Activated naive CD4-positive, alpha-beta T cell treated with anti-CD3 and anti-CD28 coated beads, Interleukin-2, amount 50 U/mL, for 24 hours (primary cell): ENCODE measurements around the gene EFS.

Experiments used
- H3K27ac Mint-ChIP-seq: one replicate; pipeline ENCODE4 v1.8.0; 2021; ENCODE audit warnings: mild to moderate bottlenecking, mixed read lengths
- H3K27me3 Mint-ChIP-seq: one replicate; pipeline ENCODE4 v1.8.0; 2021; ENCODE audit warnings: mixed read lengths
- H3K36me3 Mint-ChIP-seq: one replicate; pipeline ENCODE4 v1.8.0; 2021; ENCODE audit warnings: mixed read lengths
- H3K4me1 Mint-ChIP-seq: one replicate; pipeline ENCODE4 v1.8.0; 2021; ENCODE audit warnings: mixed read lengths
- H3K4me3 Mint-ChIP-seq: one replicate; pipeline ENCODE4 v1.8.0; 2021; ENCODE audit warnings: mild to moderate bottlenecking, mixed read lengths
- H3K9me3 Mint-ChIP-seq: one replicate; pipeline ENCODE4 v1.8.0; 2021; ENCODE audit warnings: mixed read lengths

EFS gene

GRCh38 chr14:23365036-23365731 is at the start of gene EFS:
Gene EFS (minus strand): TSS chr14:23365172. CDS start chr14:23365025, 147 bp downstream.
- H3K27me3 Mint-ChIP-seq: peaks cover 18% of the 10 kb centered on the region
- no peak within 1 kb of the TSS for H3K27ac Mint-ChIP-seq
- no peaks in the 10 kb centered on the region for H3K36me3 Mint-ChIP-seq
- H3K4me3 Mint-ChIP-seq: no peak within 1 kb of the TSS
- no peaks in the 10 kb centered on the region for H3K9me3 Mint-ChIP-seq
- H3K4me1 Mint-ChIP-seq: no peaks in the 10 kb centered on the region

GRCh38 chr14:23414254-23414653 is 49.3 kb upstream of the EFS start:
- no peak overlapping the region for H3K27ac Mint-ChIP-seq
- H3K27me3 Mint-ChIP-seq: no peaks in the 10 kb centered on the region

GRCh38 chr14:23413681-23414080 is 48.7 kb upstream of the EFS start:
- no peaks in the 10 kb centered on the region for H3K27me3 Mint-ChIP-seq
- H3K4me1 Mint-ChIP-seq: no peaks in the 10 kb centered on the region
- H3K27ac Mint-ChIP-seq: no peak overlapping the region
- H3K4me3 Mint-ChIP-seq: no peak overlapping the region
- H3K36me3 Mint-ChIP-seq: no peaks in the 10 kb centered on the region
- H3K9me3 Mint-ChIP-seq: no peaks in the 10 kb centered on the region

More at GRCh38 chr14:23414254-23414653, 49.3 kb upstream of the EFS start:
- no peaks in the 10 kb centered on the region for H3K36me3 Mint-ChIP-seq
- H3K4me3 Mint-ChIP-seq: no peak overlapping the region
- H3K4me1 Mint-ChIP-seq: no peaks in the 10 kb centered on the region
- no peaks in the 10 kb centered on the region for H3K9me3 Mint-ChIP-seq

GRCh38 chr14:23411563-23412525 is 46.9 kb upstream of the EFS start:
- no peak overlapping the region for H3K27ac Mint-ChIP-seq
- no peaks in the 10 kb centered on the region for H3K27me3 Mint-ChIP-seq

GRCh38 chr14:23409966-23410635 is 45.1 kb upstream of the EFS start:
- Mint-ChIP-seq H3K27ac (no peak overlapping the region), H3K36me3 (no peaks in the 10 kb centered on the region), H3K4me3 (no peak overlapping the region), H3K27me3 (no peaks in the 10 kb centered on the region), H3K9me3 (no peaks in the 10 kb centered on the region), H3K4me1 (no peaks in the 10 kb centered on the region)

More at GRCh38 chr14:23411563-23412525, 46.9 kb upstream of the EFS start:
- Mint-ChIP-seq H3K4me1 (no peaks in the 10 kb centered on the region), H3K36me3 (no peaks in the 10 kb centered on the region), H3K9me3 (no peaks in the 10 kb centered on the region), H3K4me3 (no peak overlapping the region)

GRCh38 chr14:23409475-23409874 is 44.5 kb upstream of the EFS start:
- no peak overlapping the region for H3K27ac Mint-ChIP-seq
- no peaks in the 10 kb centered on the region for H3K4me1 Mint-ChIP-seq
- no peaks in the 10 kb centered on the region for H3K27me3 Mint-ChIP-seq
- no peak overlapping the region for H3K4me3 Mint-ChIP-seq
- no peaks in the 10 kb centered on the region for H3K9me3 Mint-ChIP-seq
- no peaks in the 10 kb centered on the region for H3K36me3 Mint-ChIP-seq

- Mint-ChIP-seq H3K4me1 (no peaks in the 10 kb centered on the region), H3K27me3 (no peaks in the 10 kb centered on the region), H3K27ac (no peak overlapping the region), H3K9me3 (no peaks in the 10 kb centered on the region), H3K36me3 (no peaks in the 10 kb centered on the region), H3K4me3 (no peak overlapping the region)
Observed at GRCh38 chr14:23408307-23408630, 43.3 kb upstream of the EFS start.

- H3K4me3 Mint-ChIP-seq: no peak within 1 kb of the TSS
- no peaks in the 10 kb centered on the region for H3K36me3 Mint-ChIP-seq
- no peaks in the 10 kb centered on the region for H3K9me3 Mint-ChIP-seq
- no peak within 1 kb of the TSS for H3K27ac Mint-ChIP-seq
- no peaks in the 10 kb centered on the region for H3K27me3 Mint-ChIP-seq
- no peaks in the 10 kb centered on the region for H3K4me1 Mint-ChIP-seq
Observed at GRCh38 chr14:23407516-23408306, 42.7 kb upstream of the EFS start, which contains the start of gene MYH6. Gene MYH6 (minus strand): TSS chr14:23408273. CDS start chr14:23407223, 1,050 bp downstream.

GRCh38 chr14:23406725-23407355 is 41.9 kb upstream of the EFS start:
- Mint-ChIP-seq H3K36me3 (no peaks in the 10 kb centered on the region), H3K27ac (no peak overlapping the region), H3K9me3 (no peaks in the 10 kb centered on the region), H3K27me3 (no peaks in the 10 kb centered on the region), H3K4me1 (no peaks in the 10 kb centered on the region), H3K4me3 (no peak overlapping the region)

GRCh38 chr14:23406244-23406643 is 41.3 kb upstream of the EFS start:
- no peaks in the 10 kb centered on the region for H3K9me3 Mint-ChIP-seq
- no peaks in the 10 kb centered on the region for H3K27me3 Mint-ChIP-seq
- no peaks in the 10 kb centered on the region for H3K4me1 Mint-ChIP-seq
- no peak overlapping the region for H3K4me3 Mint-ChIP-seq
- H3K36me3 Mint-ChIP-seq: no peaks in the 10 kb centered on the region
- H3K27ac Mint-ChIP-seq: no peak overlapping the region

- Mint-ChIP-seq H3K27me3 (no peaks in the 10 kb centered on the region), H3K27ac (no peak overlapping the region), H3K36me3 (no peaks in the 10 kb centered on the region), H3K4me3 (no peak overlapping the region), H3K4me1 (no peaks in the 10 kb centered on the region), H3K9me3 (no peaks in the 10 kb centered on the region)
Observed at GRCh38 chr14:23405516-23406025, 40.6 kb upstream of the EFS start.

- Mint-ChIP-seq H3K9me3 (no peaks in the 10 kb centered on the region), H3K36me3 (no peaks in the 10 kb centered on the region), H3K27me3 (no peaks in the 10 kb centered on the region), H3K27ac (no peak overlapping the region), H3K4me3 (no peak overlapping the region), H3K4me1 (no peaks in the 10 kb centered on the region)
Observed at GRCh38 chr14:23405096-23405495, 40.1 kb upstream of the EFS start.

GRCh38 chr14:23404331-23404900 is 39.4 kb upstream of the EFS start:
- Mint-ChIP-seq H3K27ac (no peak overlapping the region), H3K9me3 (no peaks in the 10 kb centered on the region)

GRCh38 chr14:23403908-23404307 is 38.9 kb upstream of the EFS start:
- Mint-ChIP-seq H3K4me3 (no peak overlapping the region), H3K36me3 (no peaks in the 10 kb centered on the region), H3K4me1 (no peaks in the 10 kb centered on the region), H3K9me3 (no peaks in the 10 kb centered on the region), H3K27me3 (no peaks in the 10 kb centered on the region), H3K27ac (no peak overlapping the region)

More at GRCh38 chr14:23404331-23404900, 39.4 kb upstream of the EFS start:
- Mint-ChIP-seq H3K4me3 (no peak overlapping the region), H3K27me3 (no peaks in the 10 kb centered on the region), H3K36me3 (no peaks in the 10 kb centered on the region), H3K4me1 (no peaks in the 10 kb centered on the region)
